Subcutaneous adipose tissue (tissue), 4 donors: ENCODE measurements around the gene CARD9. TPM values are rescaled to one million over a fixed set of nuclear protein-coding genes. Genes with fewer than 3 reads are reported as not detected.

ENCODE experiments used
- total RNA-seq, 4 donors: library from RNA; depleted of rRNA; stranded (reverse); fragments of >200 nt; gene quantifications; one replicate each; pipeline ENCODE4 v1.1.0, GENCODE V29; 2016
- TF ChIP-seq, protein P1 (sequence below): fragments of 450-650 bp; IDR thresholded peaks from one replicate; pipeline ENCODE4 v1.5.1; 2016; ENCODE audit warnings: low read depth, mild to moderate bottlenecking, control low read depth, antibody characterized with exemption, moderate library complexity

Gene CARD9
- total RNA-seq, 4 donors from 2014 or later = 0.75 to 6.5 (median 3.3) TPM

GRCh38 chr9:136346927-136347465, 26.5 kb downstream of the CARD9 start:
- TF ChIP-seq, protein P1, sequence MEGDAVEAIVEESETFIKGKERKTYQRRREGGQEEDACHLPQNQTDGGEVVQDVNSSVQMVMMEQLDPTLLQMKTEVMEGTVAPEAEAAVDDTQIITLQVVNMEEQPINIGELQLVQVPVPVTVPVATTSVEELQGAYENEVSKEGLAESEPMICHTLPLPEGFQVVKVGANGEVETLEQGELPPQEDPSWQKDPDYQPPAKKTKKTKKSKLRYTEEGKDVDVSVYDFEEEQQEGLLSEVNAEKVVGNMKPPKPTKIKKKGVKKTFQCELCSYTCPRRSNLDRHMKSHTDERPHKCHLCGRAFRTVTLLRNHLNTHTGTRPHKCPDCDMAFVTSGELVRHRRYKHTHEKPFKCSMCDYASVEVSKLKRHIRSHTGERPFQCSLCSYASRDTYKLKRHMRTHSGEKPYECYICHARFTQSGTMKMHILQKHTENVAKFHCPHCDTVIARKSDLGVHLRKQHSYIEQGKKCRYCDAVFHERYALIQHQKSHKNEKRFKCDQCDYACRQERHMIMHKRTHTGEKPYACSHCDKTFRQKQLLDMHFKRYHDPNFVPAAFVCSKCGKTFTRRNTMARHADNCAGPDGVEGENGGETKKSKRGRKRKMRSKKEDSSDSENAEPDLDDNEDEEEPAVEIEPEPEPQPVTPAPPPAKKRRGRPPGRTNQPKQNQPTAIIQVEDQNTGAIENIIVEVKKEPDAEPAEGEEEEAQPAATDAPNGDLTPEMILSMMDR = no peak

GRCh38 chr9:136346157-136346481, 27.4 kb downstream of the CARD9 start:
- TF ChIP-seq, protein P1 = no peak

DNA sequence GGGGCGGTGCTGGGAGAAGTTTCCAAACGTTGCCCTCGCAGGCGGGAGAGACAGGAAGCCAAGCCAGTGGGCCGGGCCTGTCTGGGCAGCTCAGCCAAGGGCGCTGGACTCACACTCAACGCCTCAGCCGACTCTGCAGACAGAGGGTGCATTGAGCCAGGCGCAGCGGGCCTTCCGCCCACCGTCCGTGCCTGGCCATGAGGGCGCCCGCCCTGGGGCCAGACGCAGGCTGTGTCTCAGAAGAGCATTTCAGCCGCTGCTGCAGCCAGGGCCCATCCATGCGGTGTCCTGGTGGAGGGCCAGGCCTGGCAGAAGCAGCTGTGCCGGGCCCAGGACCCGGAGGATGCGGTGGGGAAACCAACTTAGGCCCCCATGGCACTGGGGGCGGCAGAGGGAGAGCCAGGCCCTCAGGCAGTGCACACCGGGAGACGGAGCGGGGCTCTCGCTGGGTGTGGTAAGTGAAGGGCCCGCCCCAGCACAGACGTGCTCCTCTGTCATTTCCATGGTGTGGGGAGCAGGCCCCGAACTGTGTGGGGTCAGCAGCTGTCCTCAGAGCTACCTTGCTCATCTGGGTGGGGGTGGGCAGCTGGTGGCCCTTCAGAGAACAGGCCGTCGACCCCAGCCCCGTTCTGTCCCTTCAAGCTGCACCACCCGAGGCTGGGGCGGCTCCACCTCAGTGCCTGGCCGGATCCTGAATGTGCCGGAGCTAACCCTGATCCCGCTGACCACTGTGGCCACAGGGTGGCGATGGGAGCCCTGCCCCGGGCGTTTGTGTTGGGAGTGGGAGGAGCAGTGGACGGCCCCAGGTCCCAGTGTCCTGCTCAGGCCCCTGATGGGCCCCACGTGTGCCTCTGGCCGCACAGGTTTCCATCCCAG, 27.9 kb downstream of the CARD9 start:
- TF ChIP-seq, protein P1 = no peak

DNA sequence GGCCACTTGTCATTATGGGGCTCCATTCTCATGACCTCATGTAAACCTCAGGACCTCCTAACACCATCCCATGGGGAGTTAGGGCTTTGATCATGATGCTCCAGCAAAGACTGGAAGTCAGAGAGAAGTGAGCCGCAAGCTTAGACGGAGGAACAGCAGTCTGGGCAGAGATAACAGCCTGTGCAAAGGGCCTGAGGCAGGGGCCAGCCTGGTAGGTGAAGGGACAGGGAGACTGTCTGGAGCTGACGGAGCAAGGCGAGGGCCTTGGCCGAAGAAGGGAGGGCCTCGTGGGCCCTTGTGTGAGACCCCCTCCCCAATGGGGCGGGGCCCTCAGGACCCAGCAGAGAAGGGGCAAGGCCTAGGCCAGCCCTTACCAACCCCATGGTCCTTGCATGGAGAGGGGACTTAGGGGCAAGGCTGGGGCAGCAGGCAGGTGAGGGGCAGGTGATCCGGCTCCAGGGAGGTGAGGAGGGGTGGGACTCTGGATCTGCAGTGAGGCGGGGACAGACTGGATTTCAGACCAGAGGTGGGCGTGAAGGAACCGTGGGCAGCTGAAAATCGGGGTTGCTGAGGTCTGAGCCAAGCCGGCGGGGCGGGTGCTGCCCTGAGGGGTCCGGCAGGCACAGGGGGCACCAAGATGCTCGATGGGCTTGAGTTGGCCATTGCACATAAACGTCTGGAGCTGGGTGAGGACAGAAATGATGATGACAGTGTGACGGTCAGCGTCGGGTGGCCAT, 28.8 kb downstream of the CARD9 start:
- TF ChIP-seq, protein P1 = no peak

GRCh38 chr9:136343884-136344269, 29.6 kb downstream of the CARD9 start:
- TF ChIP-seq, protein P1 = no peak

GRCh38 chr9:136343121-136343883, 30.2 kb downstream of the CARD9 start:
- TF ChIP-seq, protein P1 = no peak
